Cardiac fibroblast (primary cell): ENCODE measurements around the gene PVALEF.
"Not testable (repeated sequence)": the region's sequence is repeated elsewhere in the genome, so short reads cannot be mapped to it uniquely, and the experiment has no call there.

Experiments
- DNase-seq, 2 donors: peaks; one replicate each; pipeline versions ENCODE4 v3.0.0 to v3.0.0-alpha.2; 2010; ENCODE audit warnings: low read depth in 2 of 2
- H3K4me3 ChIP-seq, 2 donors: replicated peaks in 1 of 2; 1 replicate in 1 of 2; 2 replicates in 1 of 2; pipeline ENCODE4 v1.5.1; 2011; ENCODE audit warnings: low read depth in 2 of 2, low read length in 2 of 2, mild to moderate bottlenecking in 2 of 2, moderate library complexity in 1 of 2
- CTCF ChIP-seq: IDR thresholded peaks from one replicate; pipeline ENCODE4 v1.5.1; 2011; ENCODE audit warnings: low read depth, mild to moderate bottlenecking, low read length, inconsistent platforms

PVALEF gene

GRCh38 chr17:81151278-81151677 lies 14.0 kb upstream of the PVALEF start:
- DNase-seq, result no peak
- H3K4me3 ChIP-seq, result no peak overlapping the region
- TF ChIP-seq CTCF, result no peak

GRCh38 chr17:81152288-81152828 lies 12.9 kb upstream of the PVALEF start:
- no peak overlapping the region for H3K4me3 ChIP-seq
- no peak for DNase-seq
- no peak for TF ChIP-seq CTCF

- no peak for TF ChIP-seq CTCF
- H3K4me3 ChIP-seq, result no peak overlapping the region
Measured at GRCh38 chr17:81153340-81153803, 11.9 kb upstream of the PVALEF start.

GRCh38 chr17:81154016-81154415 lies 11.3 kb upstream of the PVALEF start:
- not testable (repeated sequence) for DNase-seq

More at GRCh38 chr17:81153340-81153803, 11.9 kb upstream of the PVALEF start:
- peak; percentile 72 to 87 for DNase-seq

GRCh38 chr17:81154961-81155360 lies 10.3 kb upstream of the PVALEF start:
- no peak for TF ChIP-seq CTCF
- no peak for DNase-seq
- H3K4me3 ChIP-seq, result no peak overlapping the region

More at GRCh38 chr17:81154016-81154415, 11.3 kb upstream of the PVALEF start:
- not testable (repeated sequence) for H3K4me3 ChIP-seq

- no peak for TF ChIP-seq CTCF
- no peak for DNase-seq
- H3K4me3 ChIP-seq, result no peak overlapping the region
Measured at GRCh38 chr17:81156866-81157805, 8.2 kb upstream of the PVALEF start.
